ENCODE measurements around the gene ARPC5. TPM values are rescaled to one million over a fixed set of nuclear protein-coding genes. Genes with fewer than 3 reads are reported as not detected.

The ARPC5 gene
- total RNA-seq, 4 donors from 2014 or later = 73.0 to 234 (median 170) TPM

GRCh38 chr1:183653462-183653794 lies 17.8 kb upstream of the ARPC5 start:
- Histone ChIP-seq H3K9me3 (no peaks in the 10 kb centered on the region), H3K36me3 (no peaks in the 10 kb centered on the region), H3K4me1 (no peaks in the 10 kb centered on the region), H3K27ac (no peak overlapping the region), H3K4me3 (no peak overlapping the region), H3K27me3 (no peaks in the 10 kb centered on the region)
- no peak for DNase-seq
- intact Hi-C loops (cut with DNase I; ENCODE audit: low total_unique reads) = loop anchor here (5.0 kb wide), 1 partner anchor 264 kb away; no protein-coding TSS in a partner anchor
- no peak for TF ChIP-seq CTCF (IDR thresholded peaks at IDR 0.05)
- TF ChIP-seq POLR2A (IDR thresholded peaks at IDR 0.05) = no peak

GRCh38 chr1:183652547-183653461 lies 17.2 kb upstream of the ARPC5 start, which contains the start of gene APOBEC4:
Gene APOBEC4 (minus strand): TSS chr1:183653316. CDS start chr1:183648781, 4,535 bp downstream.
- no peak within 1 kb of the TSS for H3K4me3 ChIP-seq
- no peaks in the 10 kb centered on the region for H3K27me3 ChIP-seq
- no peaks in the 10 kb centered on the region for H3K4me1 ChIP-seq
- DNase-seq = no peak
- no peaks in the 10 kb centered on the region for H3K36me3 ChIP-seq
- intact Hi-C loops (cut with DNase I; ENCODE audit: low total_unique reads) = loop anchor here (5.0 kb wide), 1 partner anchor 264 kb away; no protein-coding TSS in a partner anchor
- no peaks in the 10 kb centered on the region for H3K9me3 ChIP-seq
- no peak for TF ChIP-seq POLR2A (IDR thresholded peaks at IDR 0.05)
- no peak for TF ChIP-seq CTCF (IDR thresholded peaks at IDR 0.05)
- H3K27ac ChIP-seq = no peak within 1 kb of the TSS

- intact Hi-C loops (cut with DNase I; ENCODE audit: low total_unique reads) = loop anchor here (5.0 kb wide), 1 partner anchor 265 kb away; no protein-coding TSS in a partner anchor
- Histone ChIP-seq H3K36me3 (no peaks in the 10 kb centered on the region), H3K27me3 (no peaks in the 10 kb centered on the region), H3K4me1 (no peaks in the 10 kb centered on the region), H3K27ac (no peak overlapping the region), H3K9me3 (no peaks in the 10 kb centered on the region), H3K4me3 (no peak overlapping the region)
- TF ChIP-seq CTCF (IDR thresholded peaks at IDR 0.05) (no peak), POLR2A (IDR thresholded peaks at IDR 0.05) (no peak)
- no peak for DNase-seq
Measured at GRCh38 chr1:183652107-183652506, 16.5 kb upstream of the ARPC5 start.

GRCh38 chr1:183651612-183652011 lies 16.0 kb upstream of the ARPC5 start:
- intact Hi-C loops (cut with DNase I; ENCODE audit: low total_unique reads) = loop anchor here (5.0 kb wide), 1 partner anchor 266 kb away; no protein-coding TSS in a partner anchor
- no peaks in the 10 kb centered on the region for H3K27me3 ChIP-seq
- no peak for TF ChIP-seq CTCF (IDR thresholded peaks at IDR 0.05)
- TF ChIP-seq POLR2A (IDR thresholded peaks at IDR 0.05) = no peak
- DNase-seq = no peak
- H3K36me3 ChIP-seq = no peaks in the 10 kb centered on the region
- H3K4me3 ChIP-seq = no peak overlapping the region
- no peak overlapping the region for H3K27ac ChIP-seq
- no peaks in the 10 kb centered on the region for H3K4me1 ChIP-seq
- H3K9me3 ChIP-seq = no peaks in the 10 kb centered on the region

GRCh38 chr1:183648042-183648441 lies 12.5 kb upstream of the ARPC5 start:
- H3K36me3 ChIP-seq = no peaks in the 10 kb centered on the region
- H3K27me3 ChIP-seq = no peaks in the 10 kb centered on the region
- no peaks in the 10 kb centered on the region for H3K4me1 ChIP-seq
- no peak overlapping the region for H3K4me3 ChIP-seq
- no peak for TF ChIP-seq CTCF (IDR thresholded peaks at IDR 0.05)
- TF ChIP-seq POLR2A (IDR thresholded peaks at IDR 0.05) = no peak
- H3K9me3 ChIP-seq = no peaks in the 10 kb centered on the region
- DNase-seq = no peak
- intact Hi-C loops (cut with DNase I; ENCODE audit: low total_unique reads) = no loop called here
- no peak overlapping the region for H3K27ac ChIP-seq
